OCI-LY7 (cell line): ENCODE data around the gene DQX1. TPM values are rescaled to one million over a fixed set of nuclear protein-coding genes. Genes with fewer than 3 reads are reported as not detected.
A peak's percentile ranks its signal among the peaks of the same experiment; 100 is the strongest.

Experiments
- BruUV-seq: library from RNA; stranded (reverse); fragments of 400-500 nt; replicated peaks from 2 replicates; lab custom pipeline; 2021; lab: Mats Ljungman, UMichigan
- CTCF ChIA-PET: fragments of 300-600 bp; sonication (Branson Sonifier 250); formaldehyde crosslinking; loops from one replicate; lab custom pipeline; 2022; ENCODE audit warnings: antibody characterized with exemption; ENCODE audit not compliant: unreplicated experiment; lab: Charles Lee
- POLR2A ChIA-PET: fragments of 300-600 bp; sonication (Branson Sonifier 250); formaldehyde crosslinking; loops from one replicate; lab custom pipeline; 2022; ENCODE audit warnings: antibody characterized with exemption; lab: Charles Lee
- DNase-seq: peaks from one replicate; pipeline ENCODE4 v3.0.0-alpha.2; 2015; ENCODE audit warnings: low spot score
- H2AFZ ChIP-seq: fragments of 200-600 bp; sonication (generic), shearing (Covaris generic); 2 replicates; pipeline ENCODE4 v1.6.1; 2014; ENCODE audit warnings: mild to moderate bottlenecking, antibody characterized with exemption, low read length, moderate library complexity
- H3K27ac ChIP-seq: fragments of 200-600 bp; sonication (generic); 2 replicates; pipeline ENCODE4 v1.5.1; 2014; ENCODE audit warnings: mixed run types, low read depth, mild to moderate bottlenecking, moderate library complexity, low read length, inconsistent platforms; ENCODE audit not compliant: poor library complexity, severe bottlenecking
- H3K36me3 ChIP-seq: fragments of 200-600 bp; sonication (generic); 2 replicates; pipeline ENCODE4 v1.6.1; 2014; ENCODE audit warnings: mild to moderate bottlenecking, antibody characterized with exemption, low read length, moderate library complexity, mixed read lengths; ENCODE audit not compliant: insufficient read depth
- H3K4me1 ChIP-seq: fragments of 200-600 bp; sonication (generic); 2 replicates; pipeline ENCODE4 v1.5.1; 2014; ENCODE audit warnings: mild to moderate bottlenecking, low read length; ENCODE audit not compliant: insufficient read depth, poor library complexity, severe bottlenecking
- H3K4me2 ChIP-seq: fragments of 200-600 bp; sonication (generic); 2 replicates; pipeline ENCODE4 v1.6.1; 2014; ENCODE audit warnings: mild to moderate bottlenecking, low read length
- H3K4me3 ChIP-seq: fragments of 200-600 bp; sonication (generic); 2 replicates; pipeline ENCODE4 v1.5.1; 2014; ENCODE audit warnings: mild to moderate bottlenecking, low read depth, low read length; ENCODE audit not compliant: poor library complexity, severe bottlenecking
- H3K79me2 ChIP-seq: fragments of 200-600 bp; sonication (generic); 2 replicates; pipeline ENCODE4 v1.6.1; 2016; ENCODE audit warnings: low read depth, mild to moderate bottlenecking, low read length, moderate library complexity, mixed read lengths; ENCODE audit not compliant: insufficient read depth
- H3K9me2 ChIP-seq: fragments of 200-600 bp; sonication (generic); 2 replicates; pipeline ENCODE4 v1.6.1; 2016; ENCODE audit warnings: mild to moderate bottlenecking, low read length, mixed read lengths; ENCODE audit not compliant: insufficient read depth
- H3K9me3 ChIP-seq: fragments of 200-600 bp; sonication (generic); 2 replicates; pipeline ENCODE4 v1.6.1; 2014; ENCODE audit warnings: mild to moderate bottlenecking, mixed run types, low read length, mixed read lengths
- H4K20me1 ChIP-seq: fragments of 200-600 bp; sonication (generic); 2 replicates; pipeline ENCODE4 v1.6.1; 2014; ENCODE audit warnings: mild to moderate bottlenecking, antibody characterized with exemption, low read length, moderate library complexity, mixed read lengths; ENCODE audit not compliant: insufficient read depth
- CTCF ChIP-seq: fragments of 200-600 bp; sonication (generic); conservative IDR thresholded peaks from 2 replicates; pipeline ENCODE4 v1.5.1; 2014; ENCODE audit warnings: mild to moderate bottlenecking, antibody characterized with exemption, low read length, moderate library complexity, mixed read lengths
- EZH2phosphoT487 ChIP-seq: fragments of 200-600 bp; sonication (generic); IDR thresholded peaks from 2 replicates; pipeline ENCODE4 v1.6.1; 2018; ENCODE audit warnings: low read depth, borderline replicate concordance, mild to moderate bottlenecking, mixed run types, antibody characterized with exemption, low read length, moderate library complexity, mixed read lengths
- intact Hi-C: fragments of 100-400 bp; cut with micrococcal nuclease; formaldehyde crosslinking; loops from one replicate; pipeline ENCODE4 v1.10.0; 2022; ENCODE audit not compliant: unreplicated experiment
- total RNA-seq, 2 experiments: library from RNA; depleted of rRNA in 1 of 2; stranded (reverse); fragments of >200 nt in 1 of 2; shearing (Covaris generic) in 1 of 2; gene quantifications; 2 replicates each; pipeline ENCODE4 v1.2.3, GENCODE V29; 2014 to 2022

Gene DQX1
- total RNA-seq, 2 experiments from 2014 or later = 0.32 to 0.76 TPM

- Histone ChIP-seq H3K9me2 (no peaks in the 10 kb centered on the region), H4K20me1 (no peaks in the 10 kb centered on the region), H3K4me2 (peak overlapping the region; percentile 89), H3K9me3 (no peaks in the 10 kb centered on the region), H3K4me1 (peaks cover 16% of the 10 kb centered on the region), H3K4me3 (peak overlapping the region; percentile 85), H3K27ac (peak overlapping the region; percentile 81), H3K79me2 (peaks cover 7% of the 10 kb centered on the region; the same call in 1 of the 2 replicates), H3K36me3 (peaks cover 31% of the 10 kb centered on the region), H2AFZ (peak overlapping the region; percentile 75)
- TF ChIP-seq CTCF = no peak
- TF ChIP-seq EZH2phosphoT487 = no peak
- TSS peak; percentile 95 for BruUV-seq
- POLR2A ChIA-PET = interaction anchor here (0.6 to 3.2 kb wide), 8 partner anchors 10 to 525 kb away, joined by 3 to 25 read pairs (median 4); partner anchors contain the start of genes AUP1, CCDC142, HTRA2 and TTC31
- CTCF ChIA-PET = interaction anchor here (0.6 kb wide), 1 partner anchor 15 kb away, joined by 6 read pairs; the partner anchor contains the start of gene WBP1
- intact Hi-C loops = no loop called here
- no peak for DNase-seq
These were observed 53.1 kb downstream of the DQX1 start for GRCh38 chr2:74472945-74473258.

GRCh38 chr2:74472086-74472944 is 53.7 kb downstream of the DQX1 start, which contains the start of gene MRPL53:
Gene MRPL53 (minus strand): TSS chr2:74472680. CDS start chr2:74472660, 20 bp downstream.
- H2AFZ ChIP-seq = peak within 1 kb of the TSS; percentile 75
- TF ChIP-seq CTCF = 0 out of 2 replicates have a peak, but pooled peaks have one; percentile 20
- TF ChIP-seq EZH2phosphoT487 = no peak
- H3K4me1 ChIP-seq = peaks cover 16% of the 10 kb centered on the region
- POLR2A ChIA-PET = interaction anchor here (1.3 to 3.2 kb wide), 5 partner anchors 11 to 60 kb away, joined by 3 to 25 read pairs (median 4); partner anchors contain the start of genes AUP1, CCDC142, HTRA2 and TTC31
- TSS peak; percentile 93 for BruUV-seq
- no peaks in the 10 kb centered on the region for H4K20me1 ChIP-seq
- intact Hi-C loops = no loop called here
- no peaks in the 10 kb centered on the region for H3K9me3 ChIP-seq
- peak within 1 kb of the TSS; percentile 89 for H3K4me2 ChIP-seq
- peaks cover 26% of the 10 kb centered on the region for H3K36me3 ChIP-seq
- no peaks in the 10 kb centered on the region for H3K9me2 ChIP-seq
- DNase-seq = peak; percentile 97
- H3K27ac ChIP-seq = peak within 1 kb of the TSS; percentile 81
- H3K4me3 ChIP-seq = peak within 1 kb of the TSS; percentile 85
- H3K79me2 ChIP-seq = peaks cover 7% of the 10 kb centered on the region; the same call in 1 of the 2 replicates
- CTCF ChIA-PET = no interaction called here
